Endothelial cell (in vitro differentiated cells): ENCODE data around the gene KLLN. TPM values are rescaled to one million over a fixed set of nuclear protein-coding genes. Genes with fewer than 3 reads are reported as not detected.

ENCODE experiments used
- DNase-seq: peaks from one replicate; pipeline ENCODE4 v3.0.0; 2021; ENCODE audit warnings: low spot score
- H3K27ac Mint-ChIP-seq: one replicate; pipeline ENCODE4 v1.8.0; 2021; ENCODE audit warnings: mixed read lengths, inconsistent platforms; ENCODE audit not compliant: unreplicated experiment
- H3K27me3 Mint-ChIP-seq: one replicate; pipeline ENCODE4 v1.8.0; 2021; ENCODE audit warnings: mild to moderate bottlenecking, moderate library complexity, mixed read lengths, inconsistent platforms; ENCODE audit not compliant: unreplicated experiment
- H3K36me3 Mint-ChIP-seq: one replicate; pipeline ENCODE4 v1.8.0; 2021; ENCODE audit warnings: mild to moderate bottlenecking, low read depth, mixed read lengths, inconsistent platforms; ENCODE audit not compliant: unreplicated experiment
- H3K4me1 Mint-ChIP-seq: one replicate; pipeline ENCODE4 v1.8.0; 2021; ENCODE audit warnings: mild to moderate bottlenecking, mixed read lengths, inconsistent platforms; ENCODE audit not compliant: unreplicated experiment
- H3K4me3 Mint-ChIP-seq: one replicate; pipeline ENCODE4 v1.8.0; 2021; ENCODE audit warnings: mild to moderate bottlenecking, mixed read lengths, inconsistent platforms; ENCODE audit not compliant: unreplicated experiment
- H3K9me3 Mint-ChIP-seq: one replicate; pipeline ENCODE4 v1.8.0; 2021; ENCODE audit warnings: mixed read lengths, inconsistent platforms; ENCODE audit not compliant: unreplicated experiment
- CTCF ChIP-seq: fragments of 200-600 bp; sonication (generic); IDR thresholded peaks from one replicate; pipeline ENCODE4 v1.5.0; 2021; ENCODE audit warnings: antibody characterized with exemption; ENCODE audit not compliant: unreplicated experiment
- total RNA-seq: library from RNA; stranded (reverse); fragmentation: NEBNext Ultra II Directional; extraction: Animal tissue kit (Norgen Biotek cat#: 25700); gene quantifications from one replicate; pipeline ENCODE4 v1.2.1, GENCODE V29; 2021; ENCODE audit not compliant: unreplicated experiment

KLLN gene
- total RNA-seq, 1 donor from 2014 or later = 0.74 TPM

- no peak for DNase-seq
- Mint-ChIP-seq H3K36me3 (peaks cover under 1% of the 10 kb centered on the region), H3K9me3 (no peaks in the 10 kb centered on the region)
Observed at GRCh38 chr10:87816898-87817608, 46.3 kb downstream of the KLLN start.

DNA sequence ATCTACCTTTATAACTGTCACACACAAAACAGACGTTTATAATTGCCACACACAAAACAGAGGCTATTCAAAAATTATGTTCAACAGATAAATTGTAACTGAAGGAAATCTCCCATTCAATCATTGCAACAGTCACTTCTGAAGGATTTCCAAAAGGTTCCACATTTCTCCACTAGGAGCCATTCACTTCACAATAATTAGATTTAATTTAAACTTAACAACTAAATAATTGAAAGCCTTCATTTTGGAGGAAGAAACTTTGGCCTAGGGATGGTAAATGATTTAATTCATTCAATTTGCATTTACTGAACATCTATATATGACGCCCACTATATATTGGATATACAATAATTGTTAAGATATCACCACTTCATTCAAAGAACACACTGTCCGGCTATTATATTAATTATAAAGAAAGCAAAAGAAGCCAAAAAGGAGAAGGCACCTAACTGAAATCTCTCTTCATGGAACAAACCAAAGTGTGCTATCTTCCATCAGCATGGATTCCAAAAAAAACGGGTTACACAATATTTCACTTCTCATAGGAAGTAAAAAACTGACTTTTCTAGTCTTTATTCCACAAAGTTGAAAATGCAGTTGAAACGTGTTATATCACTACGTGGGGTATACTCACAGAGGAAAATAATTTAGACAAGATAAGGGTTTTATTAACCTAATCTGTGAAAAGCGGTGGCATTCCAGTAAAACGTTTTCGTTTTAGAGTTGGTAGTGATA, 47.0 kb downstream of the KLLN start:
- Mint-ChIP-seq H3K27ac (peak overlapping the region; percentile 55), H3K9me3 (no peaks in the 10 kb centered on the region), H3K4me1 (peaks cover 22% of the 10 kb centered on the region), H3K27me3 (no peaks in the 10 kb centered on the region), H3K36me3 (peaks cover 7% of the 10 kb centered on the region), H3K4me3 (peak overlapping the region; percentile 70)
- TF ChIP-seq CTCF = peak; percentile 52
- no peak for DNase-seq

More at GRCh38 chr10:87816898-87817608, 46.3 kb downstream of the KLLN start:
- H3K27ac Mint-ChIP-seq = peak overlapping the region; percentile 98
- H3K4me3 Mint-ChIP-seq = peak overlapping the region; percentile 98
- no peak for TF ChIP-seq CTCF
- no peaks in the 10 kb centered on the region for H3K27me3 Mint-ChIP-seq
- peaks cover 22% of the 10 kb centered on the region for H3K4me1 Mint-ChIP-seq

Other genes with a start within 250 kb of the KLLN start
- 31.0 TPM for gene PAPSS2, start 203.7 kb downstream of the KLLN start, total RNA-seq
- 38.0 TPM for gene ATAD1, start 45.3 kb downstream of the KLLN start, total RNA-seq
- gene PTEN, start 92 bp upstream of the KLLN start, total RNA-seq = 71.0 TPM